GM12878 (cell line): ENCODE results near the gene HPS5. TPM values are rescaled to one million over a fixed set of nuclear protein-coding genes. Genes with fewer than 3 reads are reported as not detected.

Source experiments
- ATAC-seq: fragments of 200-7000 bp; cut with Tn5 transposase; 3 replicates; pipeline ENCODE4 v1.9.1; 2020; ENCODE audit warnings: mild to moderate bottlenecking, moderate library complexity
- BruUV-seq: library from RNA; stranded (reverse); fragments of 400-500 nt; replicated peaks from 2 replicates; lab custom pipeline; 2021; lab: Mats Ljungman, UMichigan
- CTCF ChIA-PET: fragments of 300-600 bp; sonication (Branson Sonifier 250); formaldehyde crosslinking; extraction: SDS; loops from one replicate; lab custom pipeline; 2021; ENCODE audit warnings: inconsistent platforms; lab: Yijun Ruan, JAX
- POLR2A ChIA-PET: fragments of 350-600 bp; formaldehyde crosslinking; extraction: SDS; loops from one replicate; lab custom pipeline; 2021; ENCODE audit warnings: inconsistent platforms; lab: Charles Lee
- RAD21 ChIA-PET: fragments of 300-600 bp; sonication (Branson Sonifier 250); formaldehyde crosslinking; loops from one replicate; lab custom pipeline; 2023; ENCODE audit warnings: antibody characterized with exemption; ENCODE audit not compliant: unreplicated experiment; lab: Charles Lee
- SMC1A ChIA-PET: fragments of 300-600 bp; sonication (Branson Sonifier 250); formaldehyde crosslinking; loops from one replicate; lab custom pipeline; 2023; ENCODE audit not compliant: unreplicated experiment, uncharacterized antibody; lab: Charles Lee
- DNase-seq: peaks from one replicate; pipeline ENCODE4 v3.0.0-alpha.2; 2011; ENCODE audit warnings: low read depth, low spot score
- FAIRE-seq: peaks from 3 replicates; lab custom pipeline; 2011; peaks lifted over from hg19 to GRCh38; lab: Jason Lieb, UNC
- H2AFZ ChIP-seq: 2 replicates; pipeline ENCODE4 v1.6.0; 2011; ENCODE audit warnings: low read depth, low read length, control low read depth; ENCODE audit not compliant: control insufficient read depth
- H3K27ac ChIP-seq: 2 replicates; pipeline ENCODE4 v1.5.1; 2011; ENCODE audit warnings: control low read depth; ENCODE audit not compliant: control insufficient read depth, insufficient read depth
- H3K27me3 ChIP-seq, 2 experiments: replicated peaks in 1 of 2; 2 replicates each; pipeline versions ENCODE4 v1.6.0 to v1.6.1; 2011; ENCODE audit warnings: low read length in 1 of 2; ENCODE audit not compliant: control insufficient read depth in 2 of 2, insufficient read depth in 2 of 2
- H3K36me3 ChIP-seq, 2 experiments: 2 replicates each; pipeline ENCODE4 v1.5.1; 2011; ENCODE audit warnings: low read length in 1 of 2; ENCODE audit not compliant: control insufficient read depth in 2 of 2, insufficient read depth in 2 of 2
- H3K4me1 ChIP-seq: 2 replicates; pipeline ENCODE4 v1.6.1; 2011; ENCODE audit warnings: mild to moderate bottlenecking, low read length, moderate library complexity, mixed read lengths; ENCODE audit not compliant: control insufficient read depth, insufficient read depth
- H3K4me2 ChIP-seq: 2 replicates; pipeline ENCODE4 v1.6.0; 2011; ENCODE audit warnings: control low read depth; ENCODE audit not compliant: control insufficient read depth, insufficient read depth
- H3K4me3 ChIP-seq: fragments of 200-600 bp; sonication (generic); 2 replicates; pipeline ENCODE4 v1.5.1; 2016
- H3K79me2 ChIP-seq: 2 replicates; pipeline ENCODE4 v1.6.0; 2011; ENCODE audit warnings: low read length; ENCODE audit not compliant: control insufficient read depth, insufficient read depth
- H3K9ac ChIP-seq: 2 replicates; pipeline ENCODE4 v1.8.0; 2011; ENCODE audit warnings: low read length, control low read depth, mixed read lengths; ENCODE audit not compliant: control insufficient read depth, insufficient read depth
- H3K9me3 ChIP-seq: replicated peaks from 3 replicates; pipeline ENCODE4 v1.5.1; 2011; ENCODE audit warnings: mild to moderate bottlenecking, low read length; ENCODE audit not compliant: control insufficient read depth, insufficient read depth
- H4K20me1 ChIP-seq: 2 replicates; pipeline ENCODE4 v1.6.0; 2011; ENCODE audit not compliant: control insufficient read depth, insufficient read depth
- ATF3 ChIP-seq: IDR thresholded peaks from 2 replicates; pipeline ENCODE4 v1.6.1; 2011; ENCODE audit warnings: low read depth, mild to moderate bottlenecking, low read length, moderate library complexity, borderline replicate concordance; ENCODE audit errors: extremely low read depth
- BCL3 ChIP-seq: IDR thresholded peaks from 2 replicates; pipeline ENCODE4 v1.6.1; 2011; ENCODE audit warnings: borderline replicate concordance, low read depth, mild to moderate bottlenecking, moderate library complexity, low read length; ENCODE audit not compliant: insufficient read depth, poor library complexity, severe bottlenecking
- ESRRA ChIP-seq: IDR thresholded peaks from 2 replicates; pipeline ENCODE4 v1.6.1; 2012; ENCODE audit warnings: mild to moderate bottlenecking, low read length, improper control_type of control experiment
- ETV6 ChIP-seq, 2 experiments: fragments of 450-650 bp in 1 of 2; IDR thresholded peaks in 1 of 2; conservative IDR thresholded peaks in 1 of 2; 2 replicates each; pipeline ENCODE4 v1.6.1; 2014; ENCODE audit warnings: antibody characterized with exemption in 1 of 2, borderline replicate concordance in 1 of 2, low read depth in 1 of 2, mild to moderate bottlenecking in 1 of 2, moderate library complexity in 1 of 2
- HCFC1 ChIP-seq: fragments of 150-350 bp; IDR thresholded peaks from 2 replicates; pipeline ENCODE4 v1.6.1; 2014; ENCODE audit warnings: low read length
- MXI1 ChIP-seq: fragments of 150-350 bp; IDR thresholded peaks from 2 replicates; pipeline ENCODE4 v1.6.1; 2011; ENCODE audit warnings: low read depth, mild to moderate bottlenecking, inconsistent platforms, low read length, improper control_type of control experiment
- NKRF ChIP-seq: fragments of 450-650 bp; conservative IDR thresholded peaks from 2 replicates; pipeline ENCODE4 v1.6.1; 2017; ENCODE audit warnings: mild to moderate bottlenecking, moderate library complexity
- PKNOX1 ChIP-seq: fragments of 450-650 bp; IDR thresholded peaks from 2 replicates; pipeline ENCODE4 v1.6.1; 2016; ENCODE audit warnings: mild to moderate bottlenecking
- POU2F2 ChIP-seq: IDR thresholded peaks from 3 replicates; pipeline ENCODE4 v1.6.1; 2011; ENCODE audit warnings: low read depth, mild to moderate bottlenecking, low read length, borderline replicate concordance
- RELA ChIP-seq: fragments of 450-650 bp; IDR thresholded peaks from 2 replicates; pipeline ENCODE4 v1.8.0; 2014; ENCODE audit warnings: borderline replicate concordance; ENCODE audit not compliant: partially characterized antibody
- SP1 ChIP-seq: IDR thresholded peaks from one replicate; pipeline ENCODE4 v1.6.1; 2011; ENCODE audit warnings: low read depth, low read length
- ZBTB11 ChIP-seq: fragments of 450-650 bp; formaldehyde crosslinking; IDR thresholded peaks from 2 replicates; pipeline ENCODE4 v1.5.0; 2022; ENCODE audit warnings: mild to moderate bottlenecking, missing genetic modification characterization
- in situ Hi-C: fragments of 300-500 bp; cut with MboI; formaldehyde crosslinking; loops from 9 replicates; pipeline ENCODE4 v1.14.3; 2018; ENCODE audit warnings: mixed read lengths
- intact Hi-C: fragments of 100-400 bp; cut with micrococcal nuclease; formaldehyde crosslinking; loops from one replicate; pipeline ENCODE4 v1.14.2; 2022; ENCODE audit not compliant: unreplicated experiment
- polyA plus RNA-seq, 11 experiments: library from polyadenylated mRNA; depleted of rRNA in 4 of 11; unstranded in 6 of 11; stranded (reverse) in 5 of 11; fragments of >200 nt; fragmentation: Nextera tagmentation in 4 of 11; fragmentation: Illumina TruSeq in 1 of 11; extraction: Ambion mirVana in 4 of 11; extraction: Trizol in 1 of 11; gene quantifications; 1 replicate in 1 of 11; 2 replicates in 10 of 11; pipeline versions ENCODE4 v1.2.1 to v1.2.3, GENCODE V29; 2011 to 2016; ENCODE audit warnings: inconsistent platforms in 2 of 11, missing spikeins in 2 of 11, low read depth in 1 of 11
- total RNA-seq, 4 experiments: library from RNA; depleted of rRNA in 3 of 4; stranded (reverse); fragments of >200 nt in 3 of 4; fragmentation: Illumina TruSeq in 1 of 4; extraction: Trizol in 1 of 4; gene quantifications; 2 replicates each; pipeline versions ENCODE4 v1.2.1 to v1.2.3, GENCODE V29; 2013 to 2021

The HPS5 gene
- total and polyA plus RNA-seq, 10 of the 15 experiments (the other 5 are each of a cell fraction or from before 2014, with no cell fraction given) = 11.9 to 32.6 (median 23.5) TPM

GRCh38 chr11:18304745-18305144 lies 17.2 kb downstream of the HPS5 start:
- no peak for FAIRE-seq
- in situ Hi-C loops = no loop called here
- Histone ChIP-seq H3K4me2 (no peak overlapping the region), H3K9ac (no peak overlapping the region), H3K9me3 (no peaks in the 10 kb centered on the region), H3K36me3 (peaks cover 1 to 16% of the 10 kb centered on the region in 2 experiments), H3K4me3 (no peak overlapping the region), H3K79me2 (no peaks in the 10 kb centered on the region), H4K20me1 (no peaks in the 10 kb centered on the region), H2AFZ (no peak overlapping the region), H3K4me1 (no peaks in the 10 kb centered on the region), H3K27me3 (no peaks in the 10 kb centered on the region), H3K27ac (no peak overlapping the region)
- ChIA-PET POLR2A (no interaction called here), RAD21 (no interaction called here), SMC1A (interaction anchor here (1.2 to 5.3 kb wide), 2 partner anchors 11 to 16 kb away, joined by 4 to 29 read pairs; partner anchors contain the start of genes GTF2H1 and HPS5), CTCF (interaction anchor here (2.3 kb wide), 1 partner anchor 10 kb away, joined by 5 read pairs; no protein-coding TSS in a partner anchor)
- no peak for DNase-seq
- ATAC-seq = no peak
- intact Hi-C loops = no loop called here
- no peak for TF ChIP-seq MXI1
- TF ChIP-seq ZBTB11 (CRISPR knock-in tag) = no peak
- TF ChIP-seq NKRF = no peak
- no peak for TF ChIP-seq ESRRA
- TF ChIP-seq ATF3 = no peak
- TF ChIP-seq SP1 = no peak
- no peak for TF ChIP-seq BCL3
- no peak for TF ChIP-seq PKNOX1
- TF ChIP-seq POU2F2 = no peak
- no peak for TF ChIP-seq ETV6 (conservative IDR thresholded peaks at IDR 0.05 in 1 of 2, IDR thresholded peaks at IDR 0.05 in 1 of 2; ENCODE audit: borderline replicate concordance in 1 of 2, low read depth in 1 of 2)
- TF ChIP-seq RELA = no peak
- TF ChIP-seq HCFC1 = no peak
- BruUV-seq = no TSS peak
